ENCODE results near the gene TRNP1. TPM values are rescaled to one million over a fixed set of nuclear protein-coding genes. Genes with fewer than 3 reads are reported as not detected.

TRNP1 gene
- total and polyA plus RNA-seq, 2 experiments from 2014 or later, result 19.1 to 327 TPM

DNA sequence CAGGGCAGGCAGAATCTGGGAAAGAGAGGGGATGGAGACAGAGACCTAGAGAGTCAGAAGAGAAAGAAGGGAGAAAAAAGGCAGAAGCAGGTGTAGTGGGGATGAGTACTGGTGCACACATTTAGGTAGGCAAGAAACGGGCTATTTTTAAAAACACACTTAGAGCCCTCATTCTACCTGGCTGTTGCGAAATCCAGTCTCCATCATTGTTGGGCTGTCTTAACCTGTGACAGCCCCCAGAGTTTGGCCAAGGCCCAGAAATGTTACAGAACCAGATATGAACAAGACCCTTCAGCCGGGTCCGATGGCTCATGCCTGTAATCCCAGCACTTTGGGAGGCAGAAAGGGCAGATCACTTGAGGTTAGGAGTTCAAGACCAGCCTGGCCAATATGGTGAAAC lies 20.7 kb upstream of the TRNP1 start:
- H3K4me1 ChIP-seq (ENCODE audit: insufficient read depth), result peaks cover 7% of the 10 kb centered on the region; the same call in 1 of the 2 replicates
- TF ChIP-seq EZH2phosphoT487 (IDR thresholded peaks at IDR 0.05; ENCODE audit: insufficient read depth, low read depth), result no peak
- TF ChIP-seq EZH2 (IDR thresholded peaks at IDR 0.05; ENCODE audit: insufficient read depth, poor library complexity, severe bottlenecking), result no peak
- no peaks in the 10 kb centered on the region for H3K9me2 ChIP-seq (ENCODE audit: insufficient read depth)
- no peak overlapping the region for H3K4me3 ChIP-seq
- H3K79me2 ChIP-seq (ENCODE audit: insufficient read depth), result no peaks in the 10 kb centered on the region
- in situ Hi-C loops (cut with MboI), result no loop called here
- no peaks in the 10 kb centered on the region for H3K36me3 ChIP-seq (ENCODE audit: low read depth)
- no peak overlapping the region for H2AFZ ChIP-seq
- no peak for DNase-seq
- WGBS, 2 experiments (ENCODE audit: low coverage in 1 of 2, low lambda C conversion rate in 2 of 2, missing lambda C conversion rate in 2 of 2), result 86 to 88% methylated on average over 4 of the region's 4 CpGs
- no peaks in the 10 kb centered on the region for H3K9me3 ChIP-seq (ENCODE audit: low read depth)
- H3F3A ChIP-seq (ENCODE audit: insufficient read depth), result no peaks in the 10 kb centered on the region
- no peak overlapping the region for H3K9ac ChIP-seq
- H4K20me1 ChIP-seq (ENCODE audit: insufficient read depth), result no peaks in the 10 kb centered on the region
- H3K27ac ChIP-seq, result no peak overlapping the region
- no peaks in the 10 kb centered on the region for H3K27me3 ChIP-seq (replicated peaks; ENCODE audit: insufficient read depth)
- no peak overlapping the region for H3K4me2 ChIP-seq (ENCODE audit: unreplicated experiment)

DNA sequence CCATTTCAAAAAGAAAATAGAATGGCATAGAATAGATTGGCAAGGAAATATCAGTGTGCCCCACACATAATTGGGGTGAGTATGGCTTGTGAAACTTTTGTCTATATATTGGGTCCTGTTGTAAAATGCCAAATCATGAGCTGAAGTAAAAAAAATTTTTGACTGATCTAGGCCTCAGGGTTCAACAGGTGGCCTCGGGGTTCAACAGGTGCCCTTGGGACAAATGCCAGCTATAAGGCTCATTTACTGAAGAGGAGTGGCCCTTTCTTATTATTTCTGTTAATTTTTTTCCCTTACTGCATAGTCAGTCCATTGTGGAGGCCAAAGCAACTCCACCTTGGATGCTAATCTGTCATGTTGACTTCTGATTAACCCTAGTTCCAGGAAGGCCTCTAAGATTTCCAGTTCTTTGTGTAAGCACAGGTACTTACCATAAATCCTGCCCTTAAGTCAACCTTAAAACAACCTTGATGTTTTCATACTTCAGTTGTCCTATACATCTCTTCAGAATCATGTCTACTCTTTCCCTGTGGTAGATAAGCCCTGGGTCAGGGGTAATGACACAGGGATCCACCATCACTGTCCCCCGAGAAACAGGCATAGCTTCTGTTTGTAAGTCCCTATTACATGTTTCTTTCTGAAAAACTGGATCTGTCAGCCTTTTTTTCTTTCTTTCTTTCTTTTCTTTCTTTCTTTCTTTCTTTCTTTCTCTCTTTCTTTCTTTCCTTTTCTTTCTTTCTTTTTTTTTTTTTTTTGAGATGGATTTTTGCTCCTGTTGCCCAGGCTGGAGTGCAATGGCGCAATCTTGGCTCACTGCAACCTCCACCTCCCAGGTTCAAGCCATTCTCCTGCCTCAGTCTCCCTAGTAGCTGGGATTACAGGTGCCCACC lies 16.6 kb upstream of the TRNP1 start:
- DNase-seq, result no peak
- 66 to 75% methylated on average over 3 of the region's 3 CpGs for WGBS, 2 experiments (ENCODE audit: low coverage in 1 of 2, low lambda C conversion rate in 2 of 2, missing lambda C conversion rate in 2 of 2)

GRCh38 chr1:26978901-26979300 lies 14.6 kb upstream of the TRNP1 start:
- Histone ChIP-seq H3K79me2 (ENCODE audit: insufficient read depth) (no peaks in the 10 kb centered on the region), H3K9ac (no peak overlapping the region), H3F3A (ENCODE audit: insufficient read depth) (no peaks in the 10 kb centered on the region), H2AFZ (no peak overlapping the region), H3K27me3 (replicated peaks; ENCODE audit: insufficient read depth) (no peaks in the 10 kb centered on the region), H3K4me3 (no peak overlapping the region), H3K4me1 (ENCODE audit: insufficient read depth) (no peaks in the 10 kb centered on the region), H3K9me3 (ENCODE audit: low read depth) (no peaks in the 10 kb centered on the region), H3K4me2 (ENCODE audit: unreplicated experiment) (no peak overlapping the region), H3K27ac (no peak overlapping the region), H4K20me1 (ENCODE audit: insufficient read depth) (no peaks in the 10 kb centered on the region), H3K36me3 (ENCODE audit: low read depth) (no peaks in the 10 kb centered on the region), H3K9me2 (ENCODE audit: insufficient read depth) (no peaks in the 10 kb centered on the region)
- in situ Hi-C loops (cut with MboI), result no loop called here
- DNase-seq, result no peak
- WGBS, 2 experiments (ENCODE audit: low coverage in 1 of 2, low lambda C conversion rate in 2 of 2, missing lambda C conversion rate in 2 of 2), result 64 to 69% methylated on average over 2 of the region's 2 CpGs
- TF ChIP-seq EZH2 (IDR thresholded peaks at IDR 0.05; ENCODE audit: insufficient read depth, poor library complexity, severe bottlenecking) (no peak), EZH2phosphoT487 (IDR thresholded peaks at IDR 0.05; ENCODE audit: insufficient read depth, low read depth) (no peak)

More for the DNA sequence above, 16.6 kb upstream of the TRNP1 start:
- in situ Hi-C loops (cut with MboI), result no loop called here
- H3K36me3 ChIP-seq (ENCODE audit: low read depth), result no peaks in the 10 kb centered on the region
- no peak overlapping the region for H2AFZ ChIP-seq
- TF ChIP-seq EZH2 (IDR thresholded peaks at IDR 0.05; ENCODE audit: insufficient read depth, poor library complexity, severe bottlenecking) (no peak), EZH2phosphoT487 (IDR thresholded peaks at IDR 0.05; ENCODE audit: insufficient read depth, low read depth) (no peak)
- H3K79me2 ChIP-seq (ENCODE audit: insufficient read depth), result no peaks in the 10 kb centered on the region
- H3K27ac ChIP-seq, result no peak overlapping the region
- no peaks in the 10 kb centered on the region for H3K9me3 ChIP-seq (ENCODE audit: low read depth)
- no peak overlapping the region for H3K4me3 ChIP-seq
- H4K20me1 ChIP-seq (ENCODE audit: insufficient read depth), result no peaks in the 10 kb centered on the region
- H3K4me1 ChIP-seq (ENCODE audit: insufficient read depth), result peaks cover 7% of the 10 kb centered on the region; the same call in 1 of the 2 replicates
- no peak overlapping the region for H3K4me2 ChIP-seq (ENCODE audit: unreplicated experiment)
- no peak overlapping the region for H3K9ac ChIP-seq
- no peaks in the 10 kb centered on the region for H3F3A ChIP-seq (ENCODE audit: insufficient read depth)
- no peaks in the 10 kb centered on the region for H3K9me2 ChIP-seq (ENCODE audit: insufficient read depth)
- no peaks in the 10 kb centered on the region for H3K27me3 ChIP-seq (replicated peaks; ENCODE audit: insufficient read depth)

GRCh38 chr1:26981146-26981846 lies 12.2 kb upstream of the TRNP1 start:
- no peaks in the 10 kb centered on the region for H3K4me1 ChIP-seq (ENCODE audit: insufficient read depth)
- H4K20me1 ChIP-seq (ENCODE audit: insufficient read depth), result no peaks in the 10 kb centered on the region
- no peaks in the 10 kb centered on the region for H3K9me2 ChIP-seq (ENCODE audit: insufficient read depth)
- H3K4me3 ChIP-seq, result no peak overlapping the region
- no peak for DNase-seq
- H3K27ac ChIP-seq, result no peak overlapping the region
- H3K9me3 ChIP-seq (ENCODE audit: low read depth), result no peaks in the 10 kb centered on the region
- no peaks in the 10 kb centered on the region for H3F3A ChIP-seq (ENCODE audit: insufficient read depth)
- no peak overlapping the region for H2AFZ ChIP-seq
- in situ Hi-C loops (cut with MboI), result no loop called here
- H3K9ac ChIP-seq, result no peak overlapping the region
- WGBS, 2 experiments (ENCODE audit: low coverage in 1 of 2, low lambda C conversion rate in 2 of 2, missing lambda C conversion rate in 2 of 2), result 98% methylated on average over 3 of the region's 3 CpGs
- no peak overlapping the region for H3K4me2 ChIP-seq (ENCODE audit: unreplicated experiment)
- H3K36me3 ChIP-seq (ENCODE audit: low read depth), result no peaks in the 10 kb centered on the region
- TF ChIP-seq EZH2phosphoT487 (IDR thresholded peaks at IDR 0.05; ENCODE audit: insufficient read depth, low read depth), result no peak
- no peak for TF ChIP-seq EZH2 (IDR thresholded peaks at IDR 0.05; ENCODE audit: insufficient read depth, poor library complexity, severe bottlenecking)
- H3K27me3 ChIP-seq (replicated peaks; ENCODE audit: insufficient read depth), result no peaks in the 10 kb centered on the region
- H3K79me2 ChIP-seq (ENCODE audit: insufficient read depth), result no peaks in the 10 kb centered on the region

Measured in GM23248 (cell line).